NOMO-1 treated with DMSO at 0.1 percent for 48 hours (cell line): ENCODE data around the gene ZBED2.

Experiments used
- DNase-seq: peaks from one replicate; lab custom pipeline; 2025; ENCODE audit not compliant: unreplicated experiment; lab: John Stamatoyannopoulos, UW

ZBED2 gene

DNA sequence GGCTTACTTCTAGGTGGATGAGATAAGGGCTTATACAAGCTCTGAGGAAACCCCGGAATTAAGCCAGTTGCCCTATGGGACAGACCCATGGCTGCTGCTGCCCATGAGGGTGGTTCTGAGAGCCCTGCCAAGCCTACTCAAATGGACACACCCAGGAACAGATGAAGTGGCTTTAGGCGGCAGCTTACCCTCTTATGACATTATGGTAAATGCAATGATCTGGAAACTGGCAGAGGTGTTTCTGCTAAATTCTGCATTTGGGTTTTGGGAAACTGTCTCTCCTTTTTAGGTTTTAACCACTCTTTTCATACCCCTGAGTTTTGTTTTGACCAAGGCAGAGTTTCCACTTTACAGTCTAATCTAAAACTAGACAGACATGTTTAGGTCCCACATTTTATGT lies 9.0 kb upstream of the ZBED2 start:
- no peak for DNase-seq

DNA sequence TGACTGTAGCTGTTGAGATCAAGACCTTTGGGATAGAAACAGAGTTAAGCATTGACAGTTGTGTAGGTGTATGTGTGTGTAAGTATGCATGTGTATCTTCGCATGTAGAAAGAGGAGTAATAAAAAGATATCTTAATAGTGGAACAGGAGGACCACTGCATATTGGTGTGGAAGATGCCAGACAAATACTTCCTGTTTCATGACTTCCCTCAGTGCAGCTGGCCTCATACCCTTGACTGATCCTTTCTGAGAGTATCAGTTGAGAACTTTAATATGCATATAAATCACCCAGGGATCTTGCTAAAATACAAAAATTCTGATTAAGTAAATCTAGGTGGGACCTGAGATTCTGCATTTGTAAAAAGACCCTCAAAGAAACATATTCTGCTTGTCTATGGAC lies 8.5 kb upstream of the ZBED2 start:
- DNase-seq: no peak

DNA sequence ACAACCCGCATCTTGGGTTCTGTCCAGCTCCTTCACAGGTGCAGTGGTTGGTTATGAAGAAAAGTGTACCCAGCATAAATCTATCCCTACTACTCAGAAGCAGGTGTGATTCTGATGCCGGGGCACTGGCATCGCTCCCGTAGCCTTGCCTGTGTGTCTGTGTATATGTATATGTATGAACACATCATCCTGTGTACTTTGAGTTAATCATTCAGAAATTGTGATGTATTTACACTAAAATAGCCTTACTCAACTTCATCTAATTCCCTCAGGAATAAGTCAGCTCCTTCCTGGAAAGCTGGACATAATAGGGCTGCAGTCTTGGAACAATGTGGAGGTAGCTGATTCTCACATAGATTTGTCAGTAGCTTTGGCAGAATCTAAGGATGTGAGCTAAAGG lies 6.7 kb upstream of the ZBED2 start:
- DNase-seq: no peak

DNA sequence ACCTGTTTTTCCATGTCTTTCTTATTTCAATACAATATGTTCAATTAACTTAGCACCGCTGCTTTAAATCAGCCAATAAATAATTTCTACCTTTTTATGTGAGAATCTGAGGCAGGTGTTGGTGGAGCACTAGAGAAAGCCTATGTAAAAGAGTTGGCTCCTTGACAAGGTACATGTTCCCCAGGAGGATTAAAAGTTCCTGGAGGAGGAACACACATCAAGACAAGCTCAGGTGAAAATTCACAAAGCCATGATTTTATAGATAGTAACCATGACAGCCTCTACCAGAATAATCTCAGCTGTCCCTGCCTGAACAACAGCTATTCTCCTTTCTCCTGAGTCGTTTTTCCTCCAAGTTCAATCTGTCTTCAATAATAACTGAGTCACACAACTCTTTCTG lies 3.4 kb upstream of the ZBED2 start:
- no peak for DNase-seq

DNA sequence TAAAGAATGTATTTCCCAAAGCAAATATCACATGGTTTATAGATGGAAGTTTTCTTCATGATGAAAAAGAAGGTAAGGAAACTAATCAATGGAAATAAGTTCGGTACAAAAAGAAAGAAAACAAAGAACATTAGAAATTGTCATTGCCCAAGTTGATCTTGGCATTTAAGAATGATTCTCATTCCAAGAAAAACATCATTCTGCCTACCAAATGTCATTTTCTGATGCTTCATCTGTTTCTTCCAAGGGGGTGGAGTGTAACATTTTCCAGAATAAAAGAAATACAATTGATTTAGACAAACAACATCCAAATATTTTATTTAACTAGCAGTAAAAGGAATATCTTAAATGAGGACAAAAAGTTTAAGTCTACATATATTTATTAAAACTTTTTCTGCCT lies 3.0 kb upstream of the ZBED2 start:
- DNase-seq: no peak

DNA sequence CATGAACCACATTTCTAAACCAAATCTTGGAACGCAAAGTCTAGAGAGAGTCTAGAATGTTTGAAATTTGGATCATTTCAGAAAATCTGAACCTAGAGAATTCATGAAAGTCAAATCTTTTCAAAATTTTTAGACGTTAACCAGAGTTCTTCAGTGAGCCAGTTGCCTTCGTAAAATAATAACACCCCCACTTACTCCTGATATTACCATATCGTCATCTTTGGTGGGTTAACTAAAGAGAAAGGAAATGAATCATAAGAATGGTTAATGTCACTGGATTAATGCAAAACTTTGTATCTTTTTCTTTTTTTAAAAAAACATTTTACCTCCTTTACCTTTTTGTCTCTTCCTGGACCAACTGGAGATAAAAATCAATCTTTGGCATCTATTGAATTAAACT lies 1.2 kb upstream of the ZBED2 start:
- no peak for DNase-seq

DNA sequence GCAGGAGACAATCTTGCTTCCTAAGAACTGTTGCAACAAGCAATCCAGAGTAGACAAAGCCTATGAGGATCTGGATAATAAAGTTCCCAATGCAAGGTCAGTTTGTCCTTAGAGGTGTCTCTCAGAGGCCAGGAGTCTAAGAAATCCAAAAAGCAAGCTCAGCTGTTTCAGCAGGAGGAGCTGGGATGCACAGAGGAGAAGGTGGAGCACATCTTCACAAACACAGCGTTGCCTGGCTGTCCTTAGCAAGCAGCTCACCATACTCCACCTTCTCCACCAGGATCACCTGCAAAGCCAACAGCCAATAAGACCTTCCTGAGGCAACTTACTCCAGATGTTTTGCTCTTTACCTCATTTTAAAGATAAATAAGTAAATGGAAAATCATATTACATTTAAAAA lies 365 bp downstream of the ZBED2 start:
- no peak for DNase-seq

DNA sequence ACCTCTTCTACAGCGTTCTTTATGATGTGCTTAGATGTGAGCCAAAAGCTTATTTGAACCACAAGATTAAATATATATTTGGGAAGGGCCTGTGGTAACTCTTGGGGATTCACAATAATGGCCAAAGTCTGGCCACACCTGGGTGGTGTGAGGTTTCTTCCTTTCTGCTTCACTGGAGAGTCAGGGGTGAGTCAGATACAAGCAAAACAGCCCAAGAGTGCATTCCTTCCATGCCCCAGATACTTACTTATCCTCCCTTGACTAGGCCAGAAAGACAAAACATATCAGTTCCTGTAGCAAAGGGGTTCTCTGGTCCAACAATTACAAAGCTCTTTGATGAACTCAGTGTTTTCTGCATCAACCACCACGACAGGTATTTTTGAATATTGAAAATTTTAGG lies 941 bp downstream of the ZBED2 start:
- DNase-seq: no peak

DNA sequence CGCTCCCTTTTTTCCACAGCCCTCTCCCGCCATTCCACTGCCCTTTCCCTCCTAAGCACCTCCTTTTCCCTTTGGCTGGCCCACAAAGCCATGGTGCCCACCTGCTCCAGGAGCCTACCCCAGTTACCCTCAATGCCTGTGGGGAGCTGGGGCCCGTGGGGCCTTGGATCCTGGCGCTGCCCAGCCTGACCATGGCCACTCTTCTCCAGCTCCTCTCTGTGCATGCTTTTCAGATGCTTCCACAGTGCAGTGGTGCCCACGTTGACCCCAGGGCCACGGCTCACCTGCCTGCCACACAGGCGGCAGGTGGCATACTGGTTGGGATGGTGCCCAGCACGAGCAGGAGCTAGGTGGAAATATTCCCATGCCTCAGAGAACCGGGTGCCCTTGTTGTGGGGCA lies 1.5 kb downstream of the ZBED2 start:
- DNase-seq: no peak

DNA sequence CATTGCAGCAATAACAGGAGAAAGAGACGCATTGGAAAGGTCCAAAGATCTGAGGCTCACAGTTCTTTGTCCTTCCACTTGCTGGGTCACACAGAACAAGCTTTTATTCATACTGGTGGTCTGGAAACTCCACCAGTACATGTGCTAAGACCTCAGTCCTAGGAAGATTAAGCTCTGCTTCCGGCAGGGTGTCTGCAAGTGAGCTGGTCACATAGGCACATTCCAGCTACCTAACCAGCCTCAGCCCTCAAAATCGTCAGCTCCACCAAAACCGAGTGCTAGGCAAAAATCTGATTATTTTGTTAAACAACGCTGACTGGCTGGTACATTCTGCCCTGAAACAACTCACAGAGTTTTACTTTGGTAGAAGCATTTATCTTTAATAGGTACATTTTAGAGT lies 2.2 kb downstream of the ZBED2 start:
- no peak for DNase-seq

DNA sequence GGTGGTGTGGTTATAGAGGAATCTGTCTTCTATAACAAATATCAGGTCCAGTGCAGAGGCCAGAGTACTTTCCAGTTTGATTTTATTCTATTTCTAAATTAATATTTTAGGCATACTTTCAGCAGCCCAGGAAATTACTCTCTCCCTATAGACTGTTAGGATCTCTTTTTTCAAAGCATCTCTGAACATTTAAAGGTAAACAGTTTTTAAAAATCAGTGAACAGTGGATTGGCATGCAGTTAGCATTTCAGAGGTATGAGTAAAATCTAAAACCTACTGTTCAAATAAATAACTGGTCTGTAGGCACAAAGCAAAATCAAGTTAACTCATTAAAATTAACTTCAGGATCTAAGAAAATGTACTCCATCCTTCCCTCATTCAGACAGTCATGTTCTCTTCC lies 3.0 kb downstream of the ZBED2 start:
- no peak for DNase-seq

DNA sequence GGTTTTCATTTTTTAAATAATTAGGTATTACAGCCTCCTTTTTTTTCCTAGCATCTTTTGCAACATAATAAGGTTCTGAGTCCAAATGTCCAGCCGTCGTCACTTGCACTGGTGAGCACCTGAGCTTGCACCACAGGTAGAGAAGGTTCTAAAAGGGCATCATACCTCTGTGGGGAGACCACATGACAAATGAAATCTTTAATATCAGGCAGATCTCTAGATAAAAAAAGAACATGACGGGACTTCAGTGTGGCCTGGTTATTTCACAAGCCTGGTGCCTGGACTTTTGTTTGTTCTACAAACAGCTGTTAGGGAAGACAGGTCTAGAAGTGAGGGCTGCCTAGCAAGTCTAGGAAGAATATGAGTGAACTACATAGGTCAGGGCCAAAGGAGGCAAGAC lies 3.6 kb downstream of the ZBED2 start:
- no peak for DNase-seq

DNA sequence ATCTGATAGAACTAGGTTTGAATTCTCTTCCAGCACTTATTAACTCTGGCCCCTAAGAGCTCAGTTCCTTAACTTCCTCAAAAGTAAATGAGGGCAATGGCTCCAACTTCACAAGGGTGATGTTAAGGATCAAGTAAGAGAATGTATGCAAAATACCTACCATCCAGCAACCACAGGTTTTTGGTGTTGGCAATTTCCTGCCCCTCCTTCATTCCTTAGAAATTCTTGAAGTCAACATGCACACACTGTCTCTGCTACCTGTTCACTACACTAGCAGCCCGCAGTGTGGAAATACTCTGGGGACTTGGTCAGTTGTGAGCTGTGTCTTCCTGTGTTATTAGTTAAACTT lies 5.0 kb downstream of the ZBED2 start:
- no peak for DNase-seq

DNA sequence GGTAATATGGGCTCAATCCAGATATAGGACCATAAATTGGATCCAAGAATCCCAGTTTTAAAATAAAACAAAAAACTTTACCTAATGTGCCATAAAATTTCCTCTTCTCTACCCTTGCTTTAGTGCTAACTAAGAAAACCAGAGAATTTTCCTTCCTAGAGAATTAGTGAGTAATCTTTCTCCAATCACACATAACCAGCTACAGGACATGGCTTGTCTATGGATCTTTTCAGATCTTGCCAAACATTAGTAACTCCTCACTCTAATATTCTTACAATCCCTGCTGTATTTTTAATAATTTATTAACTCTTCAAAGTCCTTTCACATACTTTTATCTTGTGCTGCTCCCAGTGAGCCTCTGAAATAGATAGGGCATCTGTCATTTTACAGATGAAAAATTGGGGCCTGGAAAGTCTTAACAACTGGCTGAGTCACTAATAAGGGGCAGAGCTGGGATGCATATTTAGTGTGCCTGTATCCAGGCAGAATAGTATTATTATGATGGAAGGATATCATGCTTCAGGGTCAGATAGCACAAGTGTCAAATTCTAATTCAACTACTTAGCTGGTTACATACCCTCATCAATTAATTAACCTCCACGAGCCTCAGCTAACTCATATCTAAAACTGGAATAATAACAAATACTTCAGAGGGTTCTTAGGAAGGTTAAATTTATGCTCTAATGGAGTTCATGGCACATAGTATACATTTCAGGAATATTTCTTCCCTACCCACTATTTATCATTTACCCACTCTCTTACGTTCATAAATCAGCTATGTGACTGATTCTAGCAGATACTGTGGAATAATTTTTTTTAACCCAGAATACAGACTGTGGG lies 5.6 kb downstream of the ZBED2 start:
- DNase-seq: no peak

DNA sequence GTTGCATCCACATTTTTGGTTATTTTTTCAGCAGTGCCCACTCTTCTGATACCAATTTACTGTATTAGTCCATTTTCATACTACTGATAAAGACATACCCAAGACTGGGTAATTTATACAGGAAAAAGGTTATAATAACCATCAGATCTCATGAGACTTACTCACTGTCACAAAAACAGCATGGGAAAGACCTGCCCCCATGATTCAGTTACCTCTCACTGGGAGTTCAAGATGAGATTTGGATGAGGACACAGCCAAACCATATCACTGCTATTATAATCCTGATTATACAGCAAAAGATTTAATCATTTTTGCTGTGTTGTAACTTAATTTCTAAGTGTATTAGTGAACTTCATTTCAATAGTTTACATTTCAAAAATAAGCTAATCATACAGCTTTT lies 6.6 kb downstream of the ZBED2 start:
- DNase-seq: no peak

DNA sequence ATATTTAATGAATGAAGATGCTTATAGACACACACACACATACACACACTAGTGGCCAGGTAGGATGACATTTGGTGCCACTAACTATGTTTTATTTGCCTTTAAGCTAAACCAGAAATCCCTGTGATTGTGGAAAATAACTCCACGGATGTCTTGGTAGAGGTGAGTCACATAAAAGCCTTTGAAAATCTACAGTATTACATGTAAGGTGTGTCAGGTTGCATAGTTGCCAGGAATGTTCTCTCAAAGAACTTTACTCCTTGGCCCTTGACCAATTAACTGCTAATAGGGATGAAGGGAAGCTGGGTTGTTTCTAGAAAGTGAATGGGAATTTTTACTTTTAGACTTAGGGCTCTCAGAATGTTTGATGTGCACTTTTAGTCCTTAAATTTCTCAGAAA lies 9.9 kb downstream of the ZBED2 start:
- DNase-seq: no peak

DNA sequence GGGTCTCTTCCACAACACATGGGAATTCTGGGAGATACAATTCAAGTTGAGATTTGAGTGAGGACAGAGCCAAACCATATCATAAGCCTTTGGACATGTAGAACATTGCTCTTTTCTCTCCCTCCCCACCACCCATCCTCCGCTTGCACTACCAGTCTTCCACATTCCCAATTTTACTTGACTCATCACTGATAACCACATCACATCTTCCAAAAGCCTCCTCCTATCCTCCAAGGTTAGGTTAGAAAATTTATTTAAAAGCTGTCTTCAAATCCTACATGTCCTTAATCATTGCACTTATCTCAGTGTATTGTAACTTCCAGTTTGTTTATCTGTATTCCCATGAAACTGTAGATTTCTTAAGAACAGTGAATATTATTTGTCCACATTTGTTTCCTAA lies 10.4 kb downstream of the ZBED2 start:
- no peak for DNase-seq

DNA sequence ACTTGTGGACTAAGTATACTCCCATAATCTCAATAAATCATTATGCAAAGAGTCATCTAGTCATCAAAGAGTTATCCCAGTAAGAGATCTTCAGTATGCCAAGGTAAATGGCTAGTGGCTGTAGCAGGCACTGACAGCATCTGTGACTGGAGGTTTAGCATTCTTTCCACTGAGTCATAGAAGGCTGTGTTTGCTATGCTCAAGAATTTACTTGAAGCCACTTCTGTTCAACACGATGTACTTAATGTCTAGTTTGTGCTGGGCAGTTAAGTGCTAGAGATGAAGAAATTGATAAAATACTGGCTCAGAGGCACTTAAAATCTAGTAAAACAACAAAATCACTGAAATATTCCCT lies 13.0 kb downstream of the ZBED2 start:
- DNase-seq: no peak

DNA sequence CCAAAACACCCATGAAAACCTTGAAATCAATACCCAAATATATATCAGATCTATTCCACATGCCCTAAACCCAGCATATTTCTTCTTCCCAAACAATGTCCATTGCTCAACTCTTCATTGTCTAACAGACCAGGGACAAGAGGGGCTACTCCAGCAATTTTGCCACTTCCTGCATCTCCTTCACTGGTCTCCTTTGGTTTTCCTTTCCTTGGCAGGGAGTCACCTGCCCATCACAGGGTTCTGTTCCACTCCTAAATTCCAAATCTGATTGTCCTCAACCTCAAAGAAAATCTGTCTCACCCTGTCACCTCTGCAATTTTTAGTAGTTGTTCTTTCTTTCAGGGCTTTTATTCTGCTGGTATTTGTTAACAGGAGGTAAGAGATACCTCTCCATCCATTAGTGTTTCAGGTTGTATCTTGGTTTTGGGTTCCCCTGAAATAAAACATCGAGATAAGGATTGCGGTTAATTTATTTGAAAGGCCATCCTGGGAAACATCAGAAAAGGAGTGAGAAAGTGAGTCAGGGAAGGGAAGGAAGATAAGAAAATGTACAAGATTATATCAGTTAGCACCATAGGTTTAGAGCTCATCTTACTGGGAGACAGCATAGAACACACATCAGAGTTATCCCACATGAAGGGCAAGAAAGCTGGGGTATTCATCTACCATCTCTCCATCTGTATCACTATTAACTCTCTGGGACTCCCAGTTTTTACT lies 13.6 kb downstream of the ZBED2 start:
- no peak for DNase-seq

DNA sequence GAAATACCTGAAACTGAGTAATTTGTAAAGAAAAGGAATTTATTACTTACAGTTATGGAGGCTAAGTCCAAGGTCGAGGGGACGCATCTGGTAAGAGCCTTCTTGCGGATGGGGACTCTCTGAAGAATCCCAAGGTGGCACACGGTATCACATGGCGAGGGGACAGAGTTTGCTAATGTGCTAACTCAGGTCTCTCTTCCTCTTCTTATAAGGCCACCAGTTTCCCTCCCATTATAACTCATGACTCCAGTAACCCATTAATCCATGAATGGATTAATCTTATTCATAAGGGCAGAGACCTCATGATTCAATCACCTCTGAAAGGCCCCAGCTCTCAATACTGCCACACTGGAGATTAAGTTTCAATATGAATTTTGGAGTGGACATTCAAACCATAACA lies 15.7 kb downstream of the ZBED2 start:
- no peak for DNase-seq

DNA sequence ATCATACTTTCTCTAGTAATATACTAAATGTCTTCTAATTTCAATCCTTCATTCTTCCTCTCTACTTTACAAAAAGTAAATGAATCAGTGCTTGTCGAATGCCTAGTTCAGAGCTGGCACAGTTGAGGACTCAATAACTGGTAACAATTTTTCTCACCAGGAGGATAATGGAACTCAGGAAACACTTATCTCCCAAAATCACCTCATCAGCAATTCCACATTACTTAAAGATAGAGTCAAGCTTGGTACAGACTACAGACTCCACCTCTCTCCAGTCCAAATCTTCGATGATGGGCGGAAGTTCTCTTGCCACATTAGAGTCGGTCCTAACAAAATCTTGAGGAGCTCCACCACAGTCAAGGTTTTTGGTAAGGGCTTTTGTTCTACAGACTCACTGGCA lies 16.3 kb downstream of the ZBED2 start:
- DNase-seq: no peak

DNA sequence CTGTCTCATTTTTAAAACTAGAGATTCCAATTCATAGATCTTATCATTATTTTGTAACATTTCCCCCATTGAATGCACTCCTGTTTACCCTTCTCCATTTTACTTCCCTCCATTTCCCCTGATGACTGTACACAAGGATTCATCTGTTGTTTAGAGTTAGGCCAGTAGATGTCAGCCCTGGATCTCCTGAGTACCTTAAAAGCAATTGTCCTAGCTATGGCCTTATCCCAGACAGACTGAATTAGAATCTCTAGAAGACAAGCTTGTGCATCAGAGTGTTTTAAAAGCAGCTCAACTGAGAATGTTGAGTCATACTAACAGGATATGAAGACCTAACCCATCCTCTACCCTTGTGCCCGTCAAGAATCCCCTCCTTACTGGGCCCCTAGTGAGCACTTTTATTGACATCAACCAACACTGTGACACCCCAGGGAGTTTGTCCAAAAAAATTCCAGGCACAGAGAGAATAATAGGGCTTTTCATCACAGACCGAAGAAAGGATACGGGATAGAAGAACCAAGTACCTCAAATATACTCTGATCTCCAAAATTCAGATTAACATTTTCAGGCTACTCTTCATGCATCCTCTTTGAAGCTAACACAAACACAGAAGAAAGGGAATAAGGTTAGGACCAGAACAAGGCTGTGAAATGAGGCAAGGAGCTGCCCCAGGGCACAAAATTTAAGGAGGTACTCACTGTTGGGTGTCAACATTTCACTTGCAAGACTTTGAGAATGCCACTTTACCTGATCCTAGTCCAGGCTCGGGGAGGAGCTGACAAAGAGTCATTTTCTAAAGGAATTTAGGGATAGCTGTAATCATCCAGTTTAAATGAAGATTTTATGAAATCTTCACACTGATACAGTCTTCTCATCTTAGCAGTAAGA lies 17.1 kb downstream of the ZBED2 start:
- DNase-seq: peak; percentile 63
